ENCODE measurements around the gene SUSD4. TPM values are rescaled to one million over a fixed set of nuclear protein-coding genes. Genes with fewer than 3 reads are reported as not detected.
A peak's percentile ranks its signal among the peaks of the same experiment; 100 is the strongest.

Gene SUSD4
- total RNA-seq, 4 donors from 2014 or later: 0.73 to 8.4 TPM; not detected in 2

GRCh38 chr1:223245411-223245810 lies 118.6 kb downstream of the SUSD4 start:
- no peak for DNase-seq
- Histone ChIP-seq H3K27me3 (no peaks in the 10 kb centered on the region), H3K36me3 (no peaks in the 10 kb centered on the region), H3K27ac (no peak overlapping the region), H3K4me3 (no peak overlapping the region), H3K9me3 (no peaks in the 10 kb centered on the region), H3K4me1 (no peaks in the 10 kb centered on the region)
- no peak for TF ChIP-seq POLR2A (IDR thresholded peaks at IDR 0.05)
- TF ChIP-seq CTCF (IDR thresholded peaks at IDR 0.05): no peak
- intact Hi-C loops (cut with DNase I; ENCODE audit: low total_unique reads): no loop called here

- H3K27me3 ChIP-seq: no peaks in the 10 kb centered on the region
- no peak for DNase-seq
- H3K27ac ChIP-seq: no peak overlapping the region
- H3K4me3 ChIP-seq: no peak overlapping the region
- no peaks in the 10 kb centered on the region for H3K9me3 ChIP-seq
- TF ChIP-seq POLR2A (IDR thresholded peaks at IDR 0.05): no peak
- TF ChIP-seq CTCF (IDR thresholded peaks at IDR 0.05): peak in 1 of 4 experiments; percentile 15
- no peaks in the 10 kb centered on the region for H3K36me3 ChIP-seq
- intact Hi-C loops (cut with DNase I; ENCODE audit: low total_unique reads): no loop called here
- H3K4me1 ChIP-seq: no peaks in the 10 kb centered on the region
These were observed 119.4 kb downstream of the SUSD4 start for GRCh38 chr1:223244366-223245103.

- Histone ChIP-seq H3K4me1 (no peaks in the 10 kb centered on the region), H3K9me3 (no peaks in the 10 kb centered on the region), H3K27ac (no peak overlapping the region), H3K4me3 (no peak overlapping the region), H3K27me3 (no peaks in the 10 kb centered on the region), H3K36me3 (no peaks in the 10 kb centered on the region)
- no peak for DNase-seq
- TF ChIP-seq POLR2A (IDR thresholded peaks at IDR 0.05): no peak
- TF ChIP-seq CTCF (IDR thresholded peaks at IDR 0.05): no peak
- intact Hi-C loops (cut with DNase I; ENCODE audit: low total_unique reads): no loop called here
These were observed 120.4 kb downstream of the SUSD4 start for GRCh38 chr1:223243441-223244050.

GRCh38 chr1:223242971-223243370 lies 121.0 kb downstream of the SUSD4 start:
- Histone ChIP-seq H3K36me3 (no peaks in the 10 kb centered on the region), H3K4me3 (no peak overlapping the region), H3K9me3 (peaks cover 0 to 3% of the 10 kb centered on the region in 2 donors), H3K27ac (no peak overlapping the region), H3K27me3 (no peaks in the 10 kb centered on the region), H3K4me1 (no peaks in the 10 kb centered on the region)
- TF ChIP-seq CTCF (IDR thresholded peaks at IDR 0.05): no peak
- intact Hi-C loops (cut with DNase I; ENCODE audit: low total_unique reads): no loop called here
- no peak for DNase-seq

GRCh38 chr1:223242382-223242955 lies 121.5 kb downstream of the SUSD4 start:
- no peaks in the 10 kb centered on the region for H3K36me3 ChIP-seq
- intact Hi-C loops (cut with DNase I; ENCODE audit: low total_unique reads): no loop called here
- TF ChIP-seq CTCF (IDR thresholded peaks at IDR 0.05) (no peak), POLR2A (IDR thresholded peaks at IDR 0.05) (no peak)

More at GRCh38 chr1:223242382-223242955, 121.5 kb downstream of the SUSD4 start:
- peaks cover 0 to 3% of the 10 kb centered on the region in 2 donors for H3K9me3 ChIP-seq
- H3K4me1 ChIP-seq: no peaks in the 10 kb centered on the region
- no peaks in the 10 kb centered on the region for H3K27me3 ChIP-seq
- no peak for DNase-seq
- H3K4me3 ChIP-seq: no peak overlapping the region
- no peak overlapping the region for H3K27ac ChIP-seq

All from uterus (tissue), 4 donors.